Suprapubic skin (tissue), 4 donors: ENCODE data around the gene KIRREL3. TPM values are rescaled to one million over a fixed set of nuclear protein-coding genes. Genes with fewer than 3 reads are reported as not detected.

Experiments
- DNase-seq, 2 donors: peaks; one replicate each; pipeline ENCODE4 v3.0.0-alpha.2; 2019; ENCODE audit warnings: low spot score in 2 of 2
- H3K27ac ChIP-seq: fragments of 200-600 bp; sonication (generic); one replicate; pipeline ENCODE4 v1.5.1; 2019
- H3K27me3 ChIP-seq: fragments of 200-600 bp; sonication (generic); one replicate; pipeline ENCODE4 v1.5.1; 2019
- H3K36me3 ChIP-seq: fragments of 200-600 bp; sonication (generic); one replicate; pipeline ENCODE4 v1.5.1; 2019
- H3K4me1 ChIP-seq: fragments of 200-600 bp; sonication (generic); one replicate; pipeline ENCODE4 v1.5.1; 2019
- H3K4me3 ChIP-seq: fragments of 200-600 bp; sonication (generic); one replicate; pipeline ENCODE4 v1.5.1; 2019; ENCODE audit warnings: mild to moderate bottlenecking
- H3K9me3 ChIP-seq: fragments of 200-600 bp; sonication (generic); one replicate; pipeline ENCODE4 v1.5.1; 2019
- CTCF ChIP-seq, 2 donors: fragments of 200-600 bp in 1 of 2; fragments of 450-650 bp in 1 of 2; sonication (generic) in 1 of 2; IDR thresholded peaks; one replicate each; pipeline ENCODE4 v1.5.1; 2016 to 2019; ENCODE audit warnings: antibody characterized with exemption in 2 of 2, mild to moderate bottlenecking in 1 of 2, moderate library complexity in 1 of 2
- EP300 ChIP-seq: sonication (generic); formaldehyde crosslinking; IDR thresholded peaks from one replicate; pipeline ENCODE4 v1.6.1; 2017; ENCODE audit warnings: antibody characterized with exemption
- POLR2A ChIP-seq, 2 donors: fragments of 450-650 bp; IDR thresholded peaks; one replicate each; pipeline ENCODE4 v1.6.1; 2017; ENCODE audit warnings: antibody characterized with exemption in 2 of 2, mild to moderate bottlenecking in 2 of 2, moderate library complexity in 2 of 2
- POLR2AphosphoS5 ChIP-seq, 3 donors: sonication (generic); formaldehyde crosslinking; IDR thresholded peaks; one replicate each; pipeline ENCODE4 v1.6.1; 2017; ENCODE audit warnings: antibody characterized with exemption in 3 of 3
- WGBS: methylation state at CpG from one replicate; pipeline ENCODE4 v1.1.5; 2018; 5-methylcytosine and 5-hydroxymethylcytosine counted together
- total RNA-seq, 4 donors: library from RNA; depleted of rRNA; stranded (reverse); fragments of >200 nt; gene quantifications; one replicate each; pipeline ENCODE4 v1.1.0, GENCODE V29; 2016

KIRREL3 gene
- total RNA-seq, 4 donors from 2014 or later = 0.17 TPM; not detected in 3

GRCh38 chr11:126925321-126926093, 75.1 kb downstream of the KIRREL3 start:
- WGBS = 48% methylated on average over 8 of the region's 11 CpGs
- Histone ChIP-seq H3K4me3 (no peak overlapping the region), H3K27ac (no peak overlapping the region), H3K36me3 (no peaks in the 10 kb centered on the region), H3K27me3 (no peaks in the 10 kb centered on the region), H3K4me1 (no peaks in the 10 kb centered on the region), H3K9me3 (no peaks in the 10 kb centered on the region)
- DNase-seq = no peak
- TF ChIP-seq CTCF (IDR thresholded peaks at IDR 0.05) (no peak), POLR2A (IDR thresholded peaks at IDR 0.05) (no peak), POLR2AphosphoS5 (IDR thresholded peaks at IDR 0.05) (no peak), EP300 (no peak)

- no peak overlapping the region for H3K27ac ChIP-seq
- no peak for TF ChIP-seq EP300
- no peak for TF ChIP-seq POLR2A (IDR thresholded peaks at IDR 0.05)
- no peak for TF ChIP-seq POLR2AphosphoS5 (IDR thresholded peaks at IDR 0.05)
- TF ChIP-seq CTCF (IDR thresholded peaks at IDR 0.05) = no peak
- no peaks in the 10 kb centered on the region for H3K27me3 ChIP-seq
- no peaks in the 10 kb centered on the region for H3K36me3 ChIP-seq
- H3K4me3 ChIP-seq = no peak overlapping the region
- WGBS = 65% methylated on average over 5 of the region's 5 CpGs
- DNase-seq = no peak
- H3K4me1 ChIP-seq = no peaks in the 10 kb centered on the region
- H3K9me3 ChIP-seq = no peaks in the 10 kb centered on the region
Measured at GRCh38 chr11:126924376-126925040, 76.1 kb downstream of the KIRREL3 start.

GRCh38 chr11:126920833-126921232, 79.7 kb downstream of the KIRREL3 start:
- DNase-seq = no peak
- Histone ChIP-seq H3K9me3 (no peaks in the 10 kb centered on the region), H3K36me3 (no peaks in the 10 kb centered on the region), H3K4me1 (no peaks in the 10 kb centered on the region), H3K27me3 (no peaks in the 10 kb centered on the region), H3K4me3 (no peak overlapping the region), H3K27ac (no peak overlapping the region)
- WGBS = 96% methylated on average over 4 of the region's 4 CpGs
- TF ChIP-seq POLR2AphosphoS5 (IDR thresholded peaks at IDR 0.05) (no peak), EP300 (no peak), POLR2A (IDR thresholded peaks at IDR 0.05) (no peak), CTCF (IDR thresholded peaks at IDR 0.05) (no peak)

- H3K27me3 ChIP-seq = no peaks in the 10 kb centered on the region
- WGBS = 79% methylated on average over 3 of the region's 3 CpGs
- no peak overlapping the region for H3K27ac ChIP-seq
- no peaks in the 10 kb centered on the region for H3K4me1 ChIP-seq
- no peaks in the 10 kb centered on the region for H3K36me3 ChIP-seq
- TF ChIP-seq EP300 (no peak), POLR2A (IDR thresholded peaks at IDR 0.05) (no peak), CTCF (IDR thresholded peaks at IDR 0.05) (no peak), POLR2AphosphoS5 (IDR thresholded peaks at IDR 0.05) (no peak)
- no peak for DNase-seq
- H3K9me3 ChIP-seq = no peaks in the 10 kb centered on the region
- H3K4me3 ChIP-seq = no peak overlapping the region
Measured at GRCh38 chr11:126919147-126919823, 81.3 kb downstream of the KIRREL3 start.

- TF ChIP-seq CTCF (IDR thresholded peaks at IDR 0.05) (no peak), POLR2AphosphoS5 (IDR thresholded peaks at IDR 0.05) (no peak), POLR2A (IDR thresholded peaks at IDR 0.05) (no peak), EP300 (no peak)
- H3K4me1 ChIP-seq = no peaks in the 10 kb centered on the region
- H3K9me3 ChIP-seq = no peaks in the 10 kb centered on the region
- 73% methylated on average over 1 of the region's 1 CpG for WGBS
- no peak overlapping the region for H3K27ac ChIP-seq
- H3K4me3 ChIP-seq = no peak overlapping the region
- DNase-seq = no peak
- H3K36me3 ChIP-seq = no peaks in the 10 kb centered on the region
- no peaks in the 10 kb centered on the region for H3K27me3 ChIP-seq
Measured at GRCh38 chr11:126918556-126918955, 82.0 kb downstream of the KIRREL3 start.
